Neuron (in vitro differentiated cells): ENCODE measurements around the gene MOSPD2.

Experiments
- H2AFZ ChIP-seq: one replicate; pipeline ENCODE4 v1.6.1; 2013; ENCODE audit warnings: low read depth, mild to moderate bottlenecking, inconsistent platforms, low read length, moderate library complexity
- H3K27me3 ChIP-seq: one replicate; pipeline ENCODE4 v1.6.1; 2013; ENCODE audit warnings: low read length; ENCODE audit not compliant: insufficient read depth
- H3K36me3 ChIP-seq: one replicate; pipeline ENCODE4 v1.6.1; 2013; ENCODE audit warnings: low read length; ENCODE audit not compliant: insufficient read depth
- H3K4me1 ChIP-seq: one replicate; pipeline ENCODE4 v1.6.1; 2013; ENCODE audit warnings: low read length; ENCODE audit not compliant: insufficient read depth
- H3K4me3 ChIP-seq: 2 replicates; pipeline ENCODE4 v1.5.1; 2013; ENCODE audit warnings: mild to moderate bottlenecking, low read length, moderate library complexity
- H3K9me3 ChIP-seq: one replicate; pipeline ENCODE4 v1.6.1; 2013; ENCODE audit warnings: low read length

Gene MOSPD2

GRCh38 chrX:14956813-14957582 is 83.8 kb downstream of the MOSPD2 start:
- no peaks in the 10 kb centered on the region for H3K9me3 ChIP-seq
- no peaks in the 10 kb centered on the region for H3K4me1 ChIP-seq

GRCh38 chrX:14963447-14964236 is 90.4 kb downstream of the MOSPD2 start:
- no peak overlapping the region for H2AFZ ChIP-seq
- no peaks in the 10 kb centered on the region for H3K9me3 ChIP-seq
- no peak overlapping the region for H3K4me3 ChIP-seq
- H3K36me3 ChIP-seq: no peaks in the 10 kb centered on the region
- no peaks in the 10 kb centered on the region for H3K4me1 ChIP-seq
- no peaks in the 10 kb centered on the region for H3K27me3 ChIP-seq

More at GRCh38 chrX:14956813-14957582, 83.8 kb downstream of the MOSPD2 start:
- Histone ChIP-seq H2AFZ (no peak overlapping the region), H3K4me3 (no peak overlapping the region), H3K36me3 (no peaks in the 10 kb centered on the region), H3K27me3 (no peaks in the 10 kb centered on the region)

- no peaks in the 10 kb centered on the region for H3K4me1 ChIP-seq
- no peaks in the 10 kb centered on the region for H3K9me3 ChIP-seq
- no peaks in the 10 kb centered on the region for H3K36me3 ChIP-seq
Measured at GRCh38 chrX:14964500-14964899, 91.3 kb downstream of the MOSPD2 start.

More at GRCh38 chrX:14964500-14964899, 91.3 kb downstream of the MOSPD2 start:
- Histone ChIP-seq H3K4me3 (no peak overlapping the region), H3K27me3 (no peaks in the 10 kb centered on the region), H2AFZ (no peak overlapping the region)
